Measurements from ENCODE around the gene MPDU1.
A peak's percentile ranks its signal among the peaks of the same experiment; 100 is the strongest.

MPDU1 gene

GRCh38 chr17:7561028-7561575 lies 22.6 kb upstream of the MPDU1 start:
- DNase-seq, result peak; percentile 81

GRCh38 chr17:7561589-7562207 lies 22.0 kb upstream of the MPDU1 start, which contains the start of gene SENP3:
SENP3 (plus strand) TSS chr17:7561919; CDS start chr17:7563077, 1,158 bp downstream.
- peak; percentile 91 for DNase-seq

GRCh38 chr17:7562208-7562605 lies 21.4 kb upstream of the MPDU1 start:
- DNase-seq, result no peak

- no peak for DNase-seq
Observed at GRCh38 chr17:7563115-7563869, 20.4 kb upstream of the MPDU1 start.

GRCh38 chr17:7569571-7569970 lies 14.1 kb upstream of the MPDU1 start:
- DNase-seq, result no peak

GRCh38 chr17:7570351-7570750 lies 13.3 kb upstream of the MPDU1 start:
- DNase-seq, result no peak

GRCh38 chr17:7572338-7572587 lies 11.4 kb upstream of the MPDU1 start:
- no peak for DNase-seq

- DNase-seq, result peak; percentile 100
Observed at GRCh38 chr17:7572588-7573323, 10.9 kb upstream of the MPDU1 start.

- peak; percentile 94 for DNase-seq
Observed at GRCh38 chr17:7573324-7574080, 10.2 kb upstream of the MPDU1 start.

- DNase-seq, result no peak
Observed at GRCh38 chr17:7574176-7574953, 9.3 kb upstream of the MPDU1 start.

- no peak for DNase-seq
Observed at GRCh38 chr17:7575481-7575883, 8.2 kb upstream of the MPDU1 start.

GRCh38 chr17:7575959-7576358 lies 7.7 kb upstream of the MPDU1 start:
- DNase-seq, result no peak

GRCh38 chr17:7576432-7576937 lies 7.2 kb upstream of the MPDU1 start:
- no peak for DNase-seq

GRCh38 chr17:7577327-7578199 lies 6.1 kb upstream of the MPDU1 start:
- DNase-seq, result no peak

GRCh38 chr17:7579001-7579833 lies 4.4 kb upstream of the MPDU1 start, which contains the start of gene CD68:
CD68 (plus strand) TSS chr17:7579638; CDS start chr17:7579678, 40 bp downstream.
- peak; percentile 93 for DNase-seq

GRCh38 chr17:7579834-7580603 lies 3.6 kb upstream of the MPDU1 start:
- no peak for DNase-seq

- DNase-seq, result no peak
Observed at GRCh38 chr17:7580604-7581575, 2.8 kb upstream of the MPDU1 start.

All from fibroblast of skin of right biceps (primary cell).